Measurements from ENCODE around the gene RHOT2. TPM values are rescaled to one million over a fixed set of nuclear protein-coding genes. Genes with fewer than 3 reads are reported as not detected.

Gene RHOT2
- total and polyA plus RNA-seq, 9 of the 15 experiments (the other 6 are each of a cell fraction or from before 2014, with no cell fraction given): 5.0 to 373 (median 112) TPM

DNA sequence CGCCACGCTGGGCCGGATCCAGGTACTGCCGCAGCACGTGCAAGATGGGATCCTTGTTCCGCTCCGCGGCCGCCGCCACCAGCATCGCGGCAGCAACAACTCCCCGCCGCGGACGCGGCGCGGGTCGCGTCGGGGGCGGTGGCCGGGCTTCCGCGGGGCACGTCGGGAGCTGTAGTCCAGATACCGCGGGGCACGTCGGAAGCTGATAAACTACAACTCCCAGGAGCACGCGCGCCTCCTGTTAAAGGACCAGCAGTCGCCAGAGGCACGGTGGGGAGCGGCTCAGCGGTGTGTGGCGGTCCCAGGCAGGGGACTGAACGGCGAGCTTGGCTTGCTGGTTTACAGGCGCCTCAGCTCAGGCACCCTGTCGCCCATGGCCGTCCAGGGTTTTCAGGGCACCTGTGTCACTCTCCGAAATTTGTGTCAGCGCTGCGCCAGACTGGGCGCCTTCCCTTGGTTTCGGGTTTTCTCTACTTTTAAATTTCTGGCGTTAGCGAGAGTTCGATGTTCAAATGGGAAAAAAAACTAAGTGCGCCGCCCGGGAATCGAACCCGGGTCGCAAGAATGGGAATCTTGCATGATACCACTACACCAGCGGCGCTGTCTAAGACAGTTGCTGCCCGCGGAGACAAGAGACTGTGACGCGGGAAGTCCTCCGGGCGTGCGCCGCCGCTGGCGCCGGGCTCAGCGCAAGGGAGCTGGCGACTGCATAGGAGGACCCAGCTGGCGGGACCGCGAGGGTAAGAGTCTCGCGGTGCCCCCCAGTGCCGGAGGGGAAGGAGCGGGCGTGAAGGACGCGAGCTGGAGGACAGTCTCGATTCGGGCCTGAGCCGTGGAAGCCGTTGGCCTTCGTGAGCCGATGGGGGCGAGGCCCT is 31.5 kb upstream of the RHOT2 start, which contains the start of gene METTL26 (continued):
- TF ChIP-seq, protein P1, sequence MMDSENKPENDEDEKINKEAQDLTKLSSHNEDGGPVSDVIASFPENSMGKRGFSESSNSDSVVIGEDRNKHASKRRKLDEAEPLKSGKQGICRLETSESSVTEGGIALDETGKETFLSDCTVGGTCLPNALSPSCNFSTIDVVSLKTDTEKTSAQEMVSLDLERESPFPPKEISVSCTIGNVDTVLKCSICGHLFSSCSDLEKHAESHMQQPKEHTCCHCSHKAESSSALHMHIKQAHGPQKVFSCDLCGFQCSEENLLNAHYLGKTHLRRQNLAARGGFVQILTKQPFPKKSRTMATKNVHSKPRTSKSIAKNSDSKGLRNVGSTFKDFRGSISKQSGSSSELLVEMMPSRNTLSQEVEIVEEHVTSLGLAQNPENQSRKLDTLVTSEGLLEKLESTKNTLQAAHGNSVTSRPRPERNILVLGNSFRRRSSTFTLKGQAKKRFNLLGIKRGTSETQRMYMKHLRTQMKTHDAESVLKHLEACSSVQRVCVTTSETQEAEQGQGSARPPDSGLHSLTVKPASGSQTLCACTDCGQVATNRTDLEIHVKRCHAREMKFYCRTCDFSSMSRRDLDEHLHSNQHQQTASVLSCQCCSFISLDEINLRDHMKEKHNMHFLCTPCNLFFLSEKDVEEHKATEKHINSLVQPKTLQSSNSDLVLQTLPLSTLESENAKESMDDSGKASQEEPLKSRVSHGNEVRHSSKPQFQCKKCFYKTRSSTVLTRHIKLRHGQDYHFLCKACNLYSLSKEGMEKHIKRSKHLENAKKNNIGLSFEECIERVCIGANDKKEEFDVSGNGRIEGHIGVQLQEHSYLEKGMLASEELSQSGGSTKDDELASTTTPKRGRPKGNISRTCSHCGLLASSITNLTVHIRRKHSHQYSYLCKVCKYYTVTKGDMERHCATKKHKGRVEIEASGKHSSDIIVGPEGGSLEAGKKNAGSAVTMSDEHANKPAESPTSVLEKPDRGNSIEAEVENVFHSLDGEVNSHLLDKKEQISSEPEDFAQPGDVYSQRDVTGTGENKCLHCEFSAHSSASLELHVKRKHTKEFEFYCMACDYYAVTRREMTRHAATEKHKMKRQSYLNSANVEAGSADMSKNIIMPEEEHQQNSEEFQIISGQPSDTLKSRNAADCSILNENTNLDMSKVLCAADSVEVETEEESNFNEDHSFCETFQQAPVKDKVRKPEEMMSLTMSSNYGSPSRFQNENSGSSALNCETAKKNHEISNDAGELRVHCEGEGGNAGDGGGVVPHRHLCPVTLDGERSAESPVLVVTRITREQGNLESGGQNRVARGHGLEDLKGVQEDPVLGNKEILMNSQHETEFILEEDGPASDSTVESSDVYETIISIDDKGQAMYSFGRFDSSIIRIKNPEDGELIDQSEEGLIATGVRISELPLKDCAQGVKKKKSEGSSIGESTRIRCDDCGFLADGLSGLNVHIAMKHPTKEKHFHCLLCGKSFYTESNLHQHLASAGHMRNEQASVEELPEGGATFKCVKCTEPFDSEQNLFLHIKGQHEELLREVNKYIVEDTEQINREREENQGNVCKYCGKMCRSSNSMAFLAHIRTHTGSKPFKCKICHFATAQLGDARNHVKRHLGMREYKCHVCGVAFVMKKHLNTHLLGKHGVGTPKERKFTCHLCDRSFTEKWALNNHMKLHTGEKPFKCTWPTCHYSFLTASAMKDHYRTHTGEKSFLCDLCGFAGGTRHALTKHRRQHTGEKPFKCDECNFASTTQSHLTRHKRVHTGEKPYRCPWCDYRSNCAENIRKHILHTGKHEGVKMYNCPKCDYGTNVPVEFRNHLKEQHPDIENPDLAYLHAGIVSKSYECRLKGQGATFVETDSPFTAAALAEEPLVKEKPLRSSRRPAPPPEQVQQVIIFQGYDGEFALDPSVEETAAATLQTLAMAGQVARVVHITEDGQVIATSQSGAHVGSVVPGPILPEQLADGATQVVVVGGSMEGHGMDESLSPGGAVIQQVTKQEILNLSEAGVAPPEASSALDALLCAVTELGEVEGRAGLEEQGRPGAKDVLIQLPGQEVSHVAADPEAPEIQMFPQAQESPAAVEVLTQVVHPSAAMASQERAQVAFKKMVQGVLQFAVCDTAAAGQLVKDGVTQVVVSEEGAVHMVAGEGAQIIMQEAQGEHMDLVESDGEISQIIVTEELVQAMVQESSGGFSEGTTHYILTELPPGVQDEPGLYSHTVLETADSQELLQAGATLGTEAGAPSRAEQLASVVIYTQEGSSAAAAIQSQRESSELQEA (IDR thresholded peaks at IDR 0.05; ENCODE audit: low read depth): peak; percentile 81
- TF ChIP-seq, protein P2, sequence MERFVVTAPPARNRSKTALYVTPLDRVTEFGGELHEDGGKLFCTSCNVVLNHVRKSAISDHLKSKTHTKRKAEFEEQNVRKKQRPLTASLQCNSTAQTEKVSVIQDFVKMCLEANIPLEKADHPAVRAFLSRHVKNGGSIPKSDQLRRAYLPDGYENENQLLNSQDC (CRISPR knock-in tag; IDR thresholded peaks at IDR 0.05): peak; percentile 86; the same call in 1 of the 2 replicates
- TF ChIP-seq ZNF184 (CRISPR knock-in tag; IDR thresholded peaks at IDR 0.05) (no peak), POLR2B (IDR thresholded peaks at IDR 0.05; ENCODE audit: low read depth, partially characterized antibody) (peak; percentile 51), SAFB (IDR thresholded peaks at IDR 0.05; ENCODE audit: borderline replicate concordance, low read depth, low read length) (0 out of 2 replicates have a peak, but pooled peaks have one; percentile 52), PYGO2 (tag; IDR thresholded peaks at IDR 0.05) (no peak), ZNF408 (CRISPR knock-in tag; IDR thresholded peaks at IDR 0.05; ENCODE audit: low read depth) (no peak), TBP (optimal IDR thresholded peaks at IDR 0.05; ENCODE audit: low read depth, low read length) (peak; percentile 100), DACH1 (IDR thresholded peaks at IDR 0.05; ENCODE audit: partially characterized antibody) (no peak), ZNF431 (CRISPR knock-in tag; IDR thresholded peaks at IDR 0.05) (0 out of 2 replicates have a peak, but pooled peaks have one; percentile 62), FOSL1 (tag; conservative IDR thresholded peaks at IDR 0.05) (peak; percentile 42; the same call in 1 of the 2 replicates), SAP30 (IDR thresholded peaks at IDR 0.05; ENCODE audit: borderline replicate concordance, insufficient read depth, low read depth, low read length, poor library complexity, severe bottlenecking) (peak; percentile 77), ZNF764 (CRISPR knock-in tag; IDR thresholded peaks at IDR 0.05; ENCODE audit: low read depth) (no peak), POLR2A (conservative IDR thresholded peaks at IDR 0.05) (peak; percentile 69), NRF1 (conservative IDR thresholded peaks at IDR 0.05 in 1 of 2, IDR thresholded peaks at IDR 0.05 in 1 of 2) (peak; percentile 72 to 77), FOXM1 (IDR thresholded peaks at IDR 0.05; ENCODE audit: low read depth) (peak; percentile 82), FOXM1 (CRISPR knock-in tag; IDR thresholded peaks at IDR 0.05; ENCODE audit: low read depth) (no peak)
- TF ChIP-seq, protein P3, sequence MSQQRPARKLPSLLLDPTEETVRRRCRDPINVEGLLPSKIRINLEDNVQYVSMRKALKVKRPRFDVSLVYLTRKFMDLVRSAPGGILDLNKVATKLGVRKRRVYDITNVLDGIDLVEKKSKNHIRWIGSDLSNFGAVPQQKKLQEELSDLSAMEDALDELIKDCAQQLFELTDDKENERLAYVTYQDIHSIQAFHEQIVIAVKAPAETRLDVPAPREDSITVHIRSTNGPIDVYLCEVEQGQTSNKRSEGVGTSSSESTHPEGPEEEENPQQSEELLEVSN (IDR thresholded peaks at IDR 0.05; ENCODE audit: borderline replicate concordance in 1 of 2, extremely low read depth in 1 of 2, insufficient read depth in 1 of 2, insufficient read length in 1 of 2, low read depth in 1 of 2, low read length in 1 of 2, poor library complexity in 1 of 2, severe bottlenecking in 1 of 2): peak; percentile 93 to 95

Measured in K562 (cell line).